Stimulated activated CD8-positive, alpha-beta memory T cell treated with anti-CD3 and anti-CD28 coated beads, Interleukin-7, amount 100 ng/mL, for 48 hours (primary cell): ENCODE results near the gene C2orf42.
"Not testable (repeated sequence)": the region's sequence is repeated elsewhere in the genome, so short reads cannot be mapped to it uniquely, and the experiment has no call there.

Source experiments
- DNase-seq, 2 donors: peaks; one replicate each; pipeline ENCODE4 v3.0.0-alpha.2; 2020; ENCODE audit warnings: low read depth in 1 of 2; ENCODE audit errors: extremely low read depth in 1 of 2

Gene C2orf42

GRCh38 chr2:70132244-70133126 lies 58.3 kb downstream of the C2orf42 start:
- DNase-seq = no peak

DNA sequence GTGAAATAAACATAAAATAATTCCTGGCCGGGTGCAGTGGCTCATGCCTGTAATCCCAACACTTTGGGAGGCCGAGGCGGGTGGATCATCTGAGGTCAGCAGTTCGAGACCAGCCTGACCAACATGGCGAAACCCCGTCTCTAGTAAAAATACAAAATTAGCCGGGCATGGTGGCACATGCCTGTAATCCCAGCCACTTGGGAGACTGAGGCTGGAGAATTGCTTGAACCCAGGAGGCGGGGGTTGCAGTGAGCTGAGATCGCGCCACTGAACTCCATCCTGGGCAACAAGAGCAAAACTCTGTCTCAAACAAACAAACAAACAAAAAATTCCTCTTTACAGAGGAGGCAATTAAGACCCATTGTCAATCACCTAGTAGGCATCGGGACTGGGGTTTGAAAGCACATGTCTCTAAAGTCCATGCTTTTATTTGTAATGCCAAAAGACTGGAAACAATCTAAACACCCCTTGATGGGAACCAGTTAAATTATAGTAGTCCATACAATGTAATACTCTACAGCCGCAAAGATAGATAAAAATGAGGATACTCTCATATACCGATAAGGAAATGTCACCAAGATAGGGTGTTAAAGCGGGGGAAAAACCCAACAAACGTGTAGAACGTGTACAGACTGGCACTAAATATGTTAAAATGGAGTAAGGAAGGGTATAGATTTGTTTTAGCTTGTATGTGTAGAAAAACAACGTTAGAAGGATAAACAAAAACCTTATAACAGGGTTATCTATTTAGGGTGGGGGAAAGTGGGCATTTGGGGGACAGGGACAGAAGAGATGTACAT lies 59.3 kb downstream of the C2orf42 start:
- not testable (repeated sequence) for DNase-seq

- DNase-seq = no peak
Observed at GRCh38 chr2:70128005-70128404, 62.8 kb downstream of the C2orf42 start.

- no peak for DNase-seq
Observed at GRCh38 chr2:70126413-70126812, 64.4 kb downstream of the C2orf42 start.

- no peak for DNase-seq
Observed at GRCh38 chr2:70125498-70125898, 65.3 kb downstream of the C2orf42 start.

DNA sequence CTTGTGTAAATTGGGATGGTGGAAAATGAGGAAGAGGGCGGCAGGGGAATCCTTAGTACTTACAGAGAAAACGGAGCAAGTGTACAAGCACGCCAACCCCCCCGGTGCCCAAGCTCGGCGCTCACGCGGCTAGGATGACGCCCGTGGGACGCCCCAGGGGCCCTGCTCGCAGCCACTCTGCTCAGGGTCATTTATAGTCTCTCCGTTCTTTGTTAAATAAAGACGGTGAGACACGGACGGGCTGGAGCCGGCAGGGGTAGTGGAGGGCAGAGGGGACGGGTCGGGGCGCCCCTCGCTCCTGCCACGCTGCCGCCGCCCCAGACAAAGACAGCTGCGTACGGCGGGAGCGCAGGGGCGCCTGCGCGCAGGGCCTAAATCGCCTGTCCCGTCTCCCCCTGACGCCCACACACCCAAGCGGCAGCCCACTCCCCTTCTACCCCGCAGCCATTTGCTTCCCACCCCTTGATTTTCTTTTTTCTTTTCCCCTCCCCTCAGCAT lies 65.8 kb downstream of the C2orf42 start:
- DNase-seq = no peak

GRCh38 chr2:70123829-70124116 lies 67.0 kb downstream of the C2orf42 start:
- no peak for DNase-seq

- no peak for DNase-seq
Observed at GRCh38 chr2:70123051-70123828, 67.6 kb downstream of the C2orf42 start.

DNA sequence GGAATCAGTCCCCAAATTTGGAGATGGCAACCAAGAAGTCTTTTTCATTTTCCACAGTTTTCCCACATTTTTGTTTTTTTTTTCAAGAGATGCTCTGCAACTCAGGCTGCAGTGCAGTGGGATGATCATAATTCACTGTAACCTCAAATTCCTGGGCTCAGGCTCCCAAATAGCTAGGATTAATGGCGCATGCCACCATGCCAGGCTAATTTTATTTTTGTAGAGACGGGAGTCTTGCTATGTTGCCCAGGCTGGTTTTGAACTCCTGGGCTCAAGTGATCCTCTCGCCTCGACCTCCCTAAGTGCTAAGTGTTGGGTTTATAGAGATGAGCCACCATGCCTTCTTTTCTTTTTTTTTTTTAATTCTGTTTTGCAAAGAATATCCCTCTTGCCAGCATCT lies 68.3 kb downstream of the C2orf42 start:
- DNase-seq = no peak

DNA sequence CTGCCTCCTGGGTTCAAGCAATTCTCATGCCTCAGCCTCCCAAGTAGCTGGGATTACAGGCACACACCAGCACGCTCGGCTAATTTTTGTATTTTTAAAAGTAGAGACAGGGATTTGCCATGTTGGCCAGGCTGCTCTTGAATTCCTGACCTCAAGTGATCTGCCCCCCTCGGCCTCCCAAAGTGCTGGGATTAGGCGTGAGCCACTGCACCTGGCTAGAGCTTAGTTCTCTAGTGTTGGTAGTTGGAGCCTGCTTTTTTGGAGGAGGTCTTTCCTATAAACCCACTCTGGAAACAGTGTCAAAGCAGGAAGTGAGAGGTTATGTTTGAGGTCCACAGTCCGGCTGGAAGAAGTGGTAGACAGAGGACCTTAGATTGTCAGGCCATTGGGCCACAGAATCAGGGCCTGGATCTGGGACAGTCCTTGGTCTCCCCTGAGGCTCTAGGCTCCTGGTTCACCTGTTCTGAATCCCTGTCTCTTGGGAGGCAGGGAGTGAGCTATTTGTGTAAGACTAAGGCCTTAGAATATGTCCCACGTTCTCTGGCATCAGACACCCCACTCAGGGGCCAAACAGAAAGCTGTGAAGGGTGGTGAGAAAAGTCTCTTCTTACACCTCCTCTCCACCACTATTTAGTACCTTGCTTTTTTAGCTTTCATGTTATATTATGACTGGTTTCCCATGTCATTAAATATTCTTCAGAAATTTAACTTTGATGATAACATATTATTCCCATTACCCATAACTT lies 69.0 kb downstream of the C2orf42 start:
- DNase-seq = no peak

DNA sequence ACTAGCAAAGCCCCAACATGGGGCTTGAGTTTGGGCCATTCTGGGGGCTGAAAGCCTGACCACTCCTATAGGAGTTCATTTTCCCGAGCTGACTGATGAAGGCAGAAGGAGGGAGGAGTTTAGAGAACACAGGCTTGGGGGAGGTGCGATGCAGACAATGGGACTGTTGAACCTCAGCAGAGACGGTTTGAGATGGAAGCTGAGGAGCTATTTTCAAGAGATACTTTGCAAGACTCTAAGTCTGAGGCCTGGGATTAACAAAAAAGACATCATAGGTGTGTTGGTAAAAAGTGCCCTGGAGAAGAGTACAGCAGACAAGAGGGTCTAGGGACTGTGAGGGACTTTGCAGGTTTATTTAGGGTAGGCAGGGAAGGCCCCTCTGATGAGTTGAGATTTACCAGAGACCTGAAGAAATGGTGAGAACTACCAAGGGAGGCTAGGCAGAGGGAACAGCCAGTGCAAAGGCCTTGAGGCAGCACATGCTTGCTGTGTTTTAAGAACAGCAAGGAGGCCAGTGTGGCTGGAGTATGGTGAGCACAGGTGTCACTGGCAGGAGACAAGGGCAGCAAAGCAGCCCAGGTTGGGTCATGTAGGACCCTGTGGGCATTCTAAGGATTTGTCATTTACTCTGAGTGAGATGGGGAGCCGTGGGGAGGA lies 71.9 kb downstream of the C2orf42 start:
- DNase-seq = no peak

DNA sequence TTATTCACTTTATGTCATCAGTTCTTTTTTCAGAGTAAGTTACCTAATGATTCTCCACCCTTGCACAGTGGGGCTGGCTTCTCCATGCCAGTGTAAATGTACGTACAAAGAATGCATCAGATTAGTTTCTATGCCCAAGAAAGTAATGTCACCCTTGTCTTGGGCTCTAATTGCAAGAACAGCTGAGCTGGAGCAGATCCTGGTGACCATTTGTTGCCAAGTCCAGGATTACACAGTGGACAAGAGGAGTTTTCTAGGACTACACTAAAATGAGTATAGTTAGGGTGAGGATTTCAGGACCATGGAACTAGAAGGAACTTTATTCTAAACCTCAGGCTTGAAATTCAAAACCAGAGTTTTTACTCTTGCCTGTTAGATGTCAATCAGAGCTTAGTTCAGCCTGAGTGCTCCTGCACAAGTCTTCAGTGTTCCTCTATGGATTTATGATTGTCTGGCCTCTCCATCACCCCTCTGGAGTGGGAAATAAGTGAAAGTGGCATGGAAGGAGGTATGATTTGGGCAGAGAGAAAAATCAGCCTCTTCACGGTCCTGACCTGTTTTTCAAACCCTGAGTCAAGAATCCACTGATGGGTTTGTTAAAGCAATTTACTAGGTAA lies 73.8 kb downstream of the C2orf42 start:
- DNase-seq = no peak

DNA sequence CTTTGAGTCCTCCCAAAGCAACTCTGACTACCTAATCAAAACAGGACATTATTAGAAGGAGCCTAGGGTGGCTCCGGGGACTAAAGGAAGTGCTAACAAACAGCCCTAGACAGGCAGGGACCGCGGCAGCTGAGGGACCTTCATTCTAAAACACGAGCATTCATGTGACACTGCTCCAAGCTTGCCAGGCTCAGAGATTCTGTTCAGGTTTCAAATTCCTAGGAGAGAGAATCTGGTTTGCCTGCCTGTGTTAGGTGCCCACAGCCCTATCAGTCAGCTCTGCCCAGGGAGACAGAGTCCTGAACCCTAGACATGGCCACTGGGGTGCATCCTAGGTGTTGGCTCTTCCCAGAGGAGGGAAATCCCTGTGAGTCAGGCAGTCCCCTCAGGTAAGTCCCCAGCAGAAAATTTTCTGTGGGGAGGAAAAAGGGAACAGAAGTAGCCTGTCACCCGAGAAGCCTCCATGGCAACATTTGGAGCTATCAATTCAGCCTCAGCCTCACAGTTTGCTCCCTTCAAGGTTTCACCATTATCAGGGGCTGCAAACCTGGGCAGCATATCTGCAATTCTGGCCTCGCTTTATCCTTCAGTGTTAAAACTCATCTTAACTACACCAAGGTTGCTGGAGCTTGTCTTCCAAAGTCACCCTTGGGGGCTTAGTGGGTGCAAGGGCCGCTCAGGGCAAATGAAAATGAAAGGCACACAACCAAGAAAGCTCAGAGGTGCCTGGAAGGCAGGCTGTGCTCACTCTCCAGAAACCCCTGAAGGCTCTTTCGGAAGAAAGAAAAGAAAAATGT lies 75.0 kb downstream of the C2orf42 start:
- no peak for DNase-seq

- DNase-seq = no peak
Observed at GRCh38 chr2:70113359-70114070, 77.3 kb downstream of the C2orf42 start.

- DNase-seq = no peak
Observed at GRCh38 chr2:70111752-70112591, 78.8 kb downstream of the C2orf42 start.

- DNase-seq = not testable (repeated sequence)
Observed at GRCh38 chr2:70110397-70110796, 80.4 kb downstream of the C2orf42 start.

- DNase-seq = not testable (repeated sequence)
Observed at GRCh38 chr2:70106138-70106537, 84.7 kb downstream of the C2orf42 start.
